Measurements from ENCODE around the gene SDK2. TPM values are rescaled to one million over a fixed set of nuclear protein-coding genes. Genes with fewer than 3 reads are reported as not detected.

SDK2 gene
- total RNA-seq, 1 donor: under 0.01 TPM

GRCh38 chr17:73550556-73550955 lies 93.7 kb downstream of the SDK2 start:
- no peaks in the 10 kb centered on the region for H3K79me2 ChIP-seq (ENCODE audit: insufficient read depth, low read length)
- TF ChIP-seq CTCF (IDR thresholded peaks at IDR 0.05; ENCODE audit: extremely low read depth, low read depth, low read length): no peak
- no peaks in the 10 kb centered on the region for H3K36me3 ChIP-seq (ENCODE audit: insufficient read depth, low read length)
- H3K27me3 ChIP-seq (ENCODE audit: insufficient read depth, low read length): no peaks in the 10 kb centered on the region
- no peak overlapping the region for H2AFZ ChIP-seq (ENCODE audit: low read length)
- H3K27ac ChIP-seq (ENCODE audit: low read depth, low read length): no peak overlapping the region
- DNase-seq (ENCODE audit: insufficient read length, low spot score, missing footprints): no peak
- no peaks in the 10 kb centered on the region for H4K20me1 ChIP-seq (ENCODE audit: insufficient read depth, low read length)
- H3K9me3 ChIP-seq (ENCODE audit: low read depth, low read length): no peaks in the 10 kb centered on the region
- H3K4me3 ChIP-seq (ENCODE audit: insufficient read depth, low read length): no peak overlapping the region
- no peak overlapping the region for H3K4me2 ChIP-seq (ENCODE audit: insufficient read depth, low read length)
- H3K4me1 ChIP-seq (ENCODE audit: insufficient read depth, low read length): no peaks in the 10 kb centered on the region

GRCh38 chr17:73549841-73550430 lies 94.3 kb downstream of the SDK2 start:
- no peaks in the 10 kb centered on the region for H4K20me1 ChIP-seq (ENCODE audit: insufficient read depth, low read length)
- no peak for DNase-seq (ENCODE audit: insufficient read length, low spot score, missing footprints)

GRCh38 chr17:73548620-73549311 lies 95.5 kb downstream of the SDK2 start:
- DNase-seq (ENCODE audit: insufficient read length, low spot score, missing footprints): peak; percentile 48
- no peaks in the 10 kb centered on the region for H3K9me3 ChIP-seq (ENCODE audit: low read depth, low read length)
- H3K36me3 ChIP-seq (ENCODE audit: insufficient read depth, low read length): no peaks in the 10 kb centered on the region
- H4K20me1 ChIP-seq (ENCODE audit: insufficient read depth, low read length): no peaks in the 10 kb centered on the region
- H2AFZ ChIP-seq (ENCODE audit: low read length): no peak overlapping the region
- H3K4me1 ChIP-seq (ENCODE audit: insufficient read depth, low read length): no peaks in the 10 kb centered on the region
- no peak for TF ChIP-seq CTCF (IDR thresholded peaks at IDR 0.05; ENCODE audit: extremely low read depth, low read depth, low read length)
- no peak overlapping the region for H3K4me3 ChIP-seq (ENCODE audit: insufficient read depth, low read length)
- H3K4me2 ChIP-seq (ENCODE audit: insufficient read depth, low read length): no peak overlapping the region
- H3K27ac ChIP-seq (ENCODE audit: low read depth, low read length): no peak overlapping the region
- no peaks in the 10 kb centered on the region for H3K27me3 ChIP-seq (ENCODE audit: insufficient read depth, low read length)
- H3K79me2 ChIP-seq (ENCODE audit: insufficient read depth, low read length): no peaks in the 10 kb centered on the region

More at GRCh38 chr17:73549841-73550430, 94.3 kb downstream of the SDK2 start:
- no peak for TF ChIP-seq CTCF (IDR thresholded peaks at IDR 0.05; ENCODE audit: extremely low read depth, low read depth, low read length)
- no peaks in the 10 kb centered on the region for H3K79me2 ChIP-seq (ENCODE audit: insufficient read depth, low read length)
- H3K36me3 ChIP-seq (ENCODE audit: insufficient read depth, low read length): no peaks in the 10 kb centered on the region
- no peaks in the 10 kb centered on the region for H3K9me3 ChIP-seq (ENCODE audit: low read depth, low read length)
- no peak overlapping the region for H3K27ac ChIP-seq (ENCODE audit: low read depth, low read length)
- H3K27me3 ChIP-seq (ENCODE audit: insufficient read depth, low read length): no peaks in the 10 kb centered on the region
- no peak overlapping the region for H3K4me3 ChIP-seq (ENCODE audit: insufficient read depth, low read length)
- no peaks in the 10 kb centered on the region for H3K4me1 ChIP-seq (ENCODE audit: insufficient read depth, low read length)
- no peak overlapping the region for H3K4me2 ChIP-seq (ENCODE audit: insufficient read depth, low read length)
- H2AFZ ChIP-seq (ENCODE audit: low read length): no peak overlapping the region

- Histone ChIP-seq H3K27me3 (ENCODE audit: insufficient read depth, low read length) (no peaks in the 10 kb centered on the region), H3K36me3 (ENCODE audit: insufficient read depth, low read length) (no peaks in the 10 kb centered on the region), H3K9me3 (ENCODE audit: low read depth, low read length) (no peaks in the 10 kb centered on the region), H3K79me2 (ENCODE audit: insufficient read depth, low read length) (no peaks in the 10 kb centered on the region), H4K20me1 (ENCODE audit: insufficient read depth, low read length) (no peaks in the 10 kb centered on the region), H3K27ac (ENCODE audit: low read depth, low read length) (no peak overlapping the region), H3K4me1 (ENCODE audit: insufficient read depth, low read length) (no peaks in the 10 kb centered on the region), H3K4me2 (ENCODE audit: insufficient read depth, low read length) (no peak overlapping the region), H3K4me3 (ENCODE audit: insufficient read depth, low read length) (no peak overlapping the region), H2AFZ (ENCODE audit: low read length) (no peak overlapping the region)
- no peak for TF ChIP-seq CTCF (IDR thresholded peaks at IDR 0.05; ENCODE audit: extremely low read depth, low read depth, low read length)
- no peak for DNase-seq (ENCODE audit: insufficient read length, low spot score, missing footprints)
Observed at GRCh38 chr17:73547790-73548189, 96.5 kb downstream of the SDK2 start.
